ENCODE measurements around the gene HGFAC. TPM values are rescaled to one million over a fixed set of nuclear protein-coding genes. Genes with fewer than 3 reads are reported as not detected.

Gene HGFAC
- total and polyA plus RNA-seq, 2 of the 13 experiments (the other 11 are each of a cell fraction or from before 2014, with no cell fraction given): 8.5 to 63.6 TPM

DNA sequence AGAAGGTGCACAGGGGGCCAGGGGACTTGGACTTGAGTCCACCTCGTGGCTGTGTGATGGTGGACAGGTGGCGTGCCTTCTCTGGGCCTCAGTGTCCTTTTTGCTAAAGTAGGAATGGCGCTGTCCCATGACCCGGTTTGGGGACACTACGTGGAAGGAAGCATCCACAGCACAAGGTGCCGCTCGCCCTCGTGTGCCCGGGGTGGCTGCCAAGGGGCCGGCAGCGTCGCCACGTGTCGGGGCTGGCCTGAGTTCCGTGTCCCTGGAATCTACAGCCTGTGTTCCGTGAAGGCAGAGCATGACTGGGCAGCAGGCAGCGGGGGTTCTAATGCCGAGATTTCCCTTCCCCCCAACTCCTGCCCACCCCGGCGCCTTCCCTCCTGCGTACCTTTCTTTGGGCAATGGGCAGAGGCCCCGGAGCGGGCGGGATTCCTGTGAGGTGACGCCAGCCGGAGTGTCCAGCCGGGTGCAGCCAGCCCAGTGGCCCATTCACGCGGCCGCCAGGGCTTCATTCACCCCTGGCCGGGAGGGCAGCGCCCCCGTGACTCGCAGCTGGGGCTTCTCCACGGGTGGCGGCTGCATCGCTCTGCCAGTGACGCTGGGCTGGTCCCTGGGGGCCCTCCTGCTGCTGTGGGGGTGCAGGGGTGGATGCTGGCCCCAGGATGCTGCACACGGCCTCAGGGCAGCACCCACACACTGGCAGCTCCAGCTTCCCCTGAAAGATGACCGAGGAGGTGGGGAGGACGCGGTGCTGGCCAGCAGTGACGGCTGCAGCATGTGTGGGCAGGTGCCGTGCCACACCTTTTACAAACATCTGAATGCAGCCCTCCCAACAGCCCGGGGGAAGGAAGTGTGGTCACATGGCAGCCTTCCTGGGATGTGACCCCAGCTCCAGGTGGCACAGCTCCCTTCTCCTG lies 42.5 kb downstream of the HGFAC start:
- ATAC-seq: peak; percentile 8; the same call in 1 of the 3 replicates
- Histone ChIP-seq H2AFZ (ENCODE audit: low read length) (no peak overlapping the region), H3K4me2 (ENCODE audit: low read depth, low read length) (peak overlapping the region; percentile 24; the same call in 1 of the 2 replicates), H3K36me3 (replicated peaks in 1 of 2; ENCODE audit: control insufficient read depth in 1 of 2, insufficient read depth in 2 of 2, low read length in 2 of 2) (no peaks in the 10 kb centered on the region), H3K9ac (ENCODE audit: insufficient read depth, low read depth, low read length) (no peak overlapping the region), H4K20me1 (ENCODE audit: insufficient read depth, low read length) (no peaks in the 10 kb centered on the region), H3K4me3 (replicated peaks in 1 of 3; ENCODE audit: insufficient read depth in 1 of 3, low read depth in 2 of 3, low read length in 3 of 3) (peak overlapping the region in 1 of 3 experiments; percentile 19; a peak in 1 of 6 replicates), H3K27ac (ENCODE audit: extremely low read length, insufficient read depth, low read length) (no peak overlapping the region), H3K79me2 (ENCODE audit: insufficient read depth, low read length) (no peaks in the 10 kb centered on the region), H3K27me3 (ENCODE audit: control insufficient read depth in 1 of 2, insufficient read depth in 2 of 2, low read length in 2 of 2) (peaks cover 29 to 91% of the 10 kb centered on the region in 2 experiments), H3K4me1 (ENCODE audit: insufficient read depth, low read length) (peaks cover 16% of the 10 kb centered on the region), H3K9me3 (ENCODE audit: low read length) (no peaks in the 10 kb centered on the region)
- ChIA-PET CTCF (ENCODE audit: low intra/inter-chr PET ratio, low total read pairs) (no interaction called here), POLR2A (no interaction called here)
- no peak for FAIRE-seq
- WGBS (ENCODE audit: low lambda C conversion rate): 22% methylated on average over 7 of the region's 45 CpGs
- peak; percentile 12 for DNase-seq (ENCODE audit: low spot score)
- no TSS peak for BruUV-seq (replicated peaks)
- in situ Hi-C loops (cut with HindIII; ENCODE audit: extremely low pct_ligation_motif_present, low pct_unique_long_range_greater_than_20kb) (no loop called here), intact Hi-C loops (cut with micrococcal nuclease; ENCODE audit: unreplicated experiment) (no loop called here)
- TF ChIP-seq MXD1 (CRISPR knock-in tag; IDR thresholded peaks at IDR 0.05): 0 out of 2 replicates have a peak, but pooled peaks have one; percentile 39
- TF ChIP-seq ONECUT2 (CRISPR knock-in tag; IDR thresholded peaks at IDR 0.05): no peak
- no peak for TF ChIP-seq SYNCRIP (IDR thresholded peaks at IDR 0.05; ENCODE audit: insufficient read depth, low read depth, low read length)
- TF ChIP-seq ZMYM3 (CRISPR knock-in tag; IDR thresholded peaks at IDR 0.05): peak; percentile 68; the same call in 1 of the 2 replicates
- no peak for TF ChIP-seq ZNF362 (CRISPR knock-in tag; IDR thresholded peaks at IDR 0.05; ENCODE audit: borderline replicate concordance)
- peak; percentile 99 for TF ChIP-seq ZNF768 (CRISPR knock-in tag; IDR thresholded peaks at IDR 0.05)
- no peak for TF ChIP-seq HIVEP1 (CRISPR knock-in tag; IDR thresholded peaks at IDR 0.05)
- TF ChIP-seq MTA3 (CRISPR knock-in tag; IDR thresholded peaks at IDR 0.05): no peak
- TF ChIP-seq ZBTB8A (CRISPR knock-in tag; IDR thresholded peaks at IDR 0.05; ENCODE audit: borderline replicate concordance, low read depth): no peak
- 0 out of 2 replicates have a peak, but pooled peaks have one; percentile 38 for TF ChIP-seq KDM1A (CRISPR knock-in tag; IDR thresholded peaks at IDR 0.05)
- TF ChIP-seq ZNF460 (CRISPR knock-in tag; IDR thresholded peaks at IDR 0.05; ENCODE audit: borderline replicate concordance): no peak
- TF ChIP-seq HNRNPL (IDR thresholded peaks at IDR 0.05; ENCODE audit: low read depth, low read length): 0 out of 2 replicates have a peak, but pooled peaks have one; percentile 49
- TF ChIP-seq, protein P1, sequence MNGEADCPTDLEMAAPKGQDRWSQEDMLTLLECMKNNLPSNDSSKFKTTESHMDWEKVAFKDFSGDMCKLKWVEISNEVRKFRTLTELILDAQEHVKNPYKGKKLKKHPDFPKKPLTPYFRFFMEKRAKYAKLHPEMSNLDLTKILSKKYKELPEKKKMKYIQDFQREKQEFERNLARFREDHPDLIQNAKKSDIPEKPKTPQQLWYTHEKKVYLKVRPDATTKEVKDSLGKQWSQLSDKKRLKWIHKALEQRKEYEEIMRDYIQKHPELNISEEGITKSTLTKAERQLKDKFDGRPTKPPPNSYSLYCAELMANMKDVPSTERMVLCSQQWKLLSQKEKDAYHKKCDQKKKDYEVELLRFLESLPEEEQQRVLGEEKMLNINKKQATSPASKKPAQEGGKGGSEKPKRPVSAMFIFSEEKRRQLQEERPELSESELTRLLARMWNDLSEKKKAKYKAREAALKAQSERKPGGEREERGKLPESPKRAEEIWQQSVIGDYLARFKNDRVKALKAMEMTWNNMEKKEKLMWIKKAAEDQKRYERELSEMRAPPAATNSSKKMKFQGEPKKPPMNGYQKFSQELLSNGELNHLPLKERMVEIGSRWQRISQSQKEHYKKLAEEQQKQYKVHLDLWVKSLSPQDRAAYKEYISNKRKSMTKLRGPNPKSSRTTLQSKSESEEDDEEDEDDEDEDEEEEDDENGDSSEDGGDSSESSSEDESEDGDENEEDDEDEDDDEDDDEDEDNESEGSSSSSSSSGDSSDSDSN (CRISPR knock-in tag; IDR thresholded peaks at IDR 0.05): peak; percentile 25; the same call in 1 of the 2 replicates
- no peak for TF ChIP-seq ZNF232 (CRISPR knock-in tag; IDR thresholded peaks at IDR 0.05; ENCODE audit: borderline replicate concordance)
- TF ChIP-seq ZNF143 (CRISPR knock-in tag; IDR thresholded peaks at IDR 0.05): no peak
- TF ChIP-seq ZFP62 (CRISPR knock-in tag; IDR thresholded peaks at IDR 0.05): no peak
- TF ChIP-seq, protein P2, sequence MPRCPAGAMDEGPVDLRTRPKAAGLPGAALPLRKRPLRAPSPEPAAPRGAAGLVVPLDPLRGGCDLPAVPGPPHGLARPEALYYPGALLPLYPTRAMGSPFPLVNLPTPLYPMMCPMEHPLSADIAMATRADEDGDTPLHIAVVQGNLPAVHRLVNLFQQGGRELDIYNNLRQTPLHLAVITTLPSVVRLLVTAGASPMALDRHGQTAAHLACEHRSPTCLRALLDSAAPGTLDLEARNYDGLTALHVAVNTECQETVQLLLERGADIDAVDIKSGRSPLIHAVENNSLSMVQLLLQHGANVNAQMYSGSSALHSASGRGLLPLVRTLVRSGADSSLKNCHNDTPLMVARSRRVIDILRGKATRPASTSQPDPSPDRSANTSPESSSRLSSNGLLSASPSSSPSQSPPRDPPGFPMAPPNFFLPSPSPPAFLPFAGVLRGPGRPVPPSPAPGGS (CRISPR knock-in tag; IDR thresholded peaks at IDR 0.05): no peak
- no peak for TF ChIP-seq MAZ (IDR thresholded peaks at IDR 0.05; ENCODE audit: borderline replicate concordance, low read depth, low read length)
- TF ChIP-seq MAZ (CRISPR knock-in tag; IDR thresholded peaks at IDR 0.05; ENCODE audit: low read depth): peak; percentile 23; the same call in 1 of the 2 replicates

All from HepG2 (cell line).